ENCODE measurements around the gene ELMO1.

The ELMO1 gene

GRCh38 chr7:36957620-36958019 lies 491.0 kb downstream of the ELMO1 start:
- DNase-seq (ENCODE audit: low read depth, low spot score) = no peak

- DNase-seq (ENCODE audit: low read depth, low spot score) = no peak
These were observed 491.9 kb downstream of the ELMO1 start for GRCh38 chr7:36956814-36957213.

GRCh38 chr7:36955456-36956129 lies 493.1 kb downstream of the ELMO1 start:
- no peak for DNase-seq (ENCODE audit: low read depth, low spot score)

- DNase-seq (ENCODE audit: low read depth, low spot score) = no peak
These were observed 497.4 kb downstream of the ELMO1 start for GRCh38 chr7:36951257-36951697.

- DNase-seq (ENCODE audit: low read depth, low spot score) = no peak
These were observed 498.7 kb downstream of the ELMO1 start for GRCh38 chr7:36949711-36950600.

GRCh38 chr7:36946401-36946739 lies 502.3 kb downstream of the ELMO1 start:
- DNase-seq (ENCODE audit: low read depth, low spot score) = no peak

GRCh38 chr7:36945612-36946400 lies 502.9 kb downstream of the ELMO1 start:
- no peak for DNase-seq (ENCODE audit: low read depth, low spot score)

GRCh38 chr7:36944838-36945237 lies 503.8 kb downstream of the ELMO1 start:
- DNase-seq (ENCODE audit: low read depth, low spot score) = no peak

- no peak for DNase-seq (ENCODE audit: low read depth, low spot score)
These were observed 504.9 kb downstream of the ELMO1 start for GRCh38 chr7:36943591-36944435.

GRCh38 chr7:36942955-36943354 lies 505.7 kb downstream of the ELMO1 start:
- DNase-seq (ENCODE audit: low read depth, low spot score) = no peak

- no peak for DNase-seq (ENCODE audit: low read depth, low spot score)
These were observed 506.1 kb downstream of the ELMO1 start for GRCh38 chr7:36942541-36942940.

- no peak for DNase-seq (ENCODE audit: low read depth, low spot score)
These were observed 506.6 kb downstream of the ELMO1 start for GRCh38 chr7:36942025-36942424.

- no peak for DNase-seq (ENCODE audit: low read depth, low spot score)
These were observed 507.3 kb downstream of the ELMO1 start for GRCh38 chr7:36941359-36941758.

- DNase-seq (ENCODE audit: low read depth, low spot score) = no peak
These were observed 508.8 kb downstream of the ELMO1 start for GRCh38 chr7:36939816-36940215.

GRCh38 chr7:36937754-36938563 lies 510.7 kb downstream of the ELMO1 start:
- no peak for DNase-seq (ENCODE audit: low read depth, low spot score)

GRCh38 chr7:36931892-36932291 lies 516.8 kb downstream of the ELMO1 start:
- no peak for DNase-seq (ENCODE audit: low read depth, low spot score)

- DNase-seq (ENCODE audit: low read depth, low spot score) = no peak
These were observed 518.9 kb downstream of the ELMO1 start for GRCh38 chr7:36929791-36930190.

- DNase-seq (ENCODE audit: low read depth, low spot score) = no peak
These were observed 519.9 kb downstream of the ELMO1 start for GRCh38 chr7:36928718-36929117.

- no peak for DNase-seq (ENCODE audit: low read depth, low spot score)
These were observed 520.4 kb downstream of the ELMO1 start for GRCh38 chr7:36928311-36928710.

- DNase-seq (ENCODE audit: low read depth, low spot score) = no peak
These were observed 523.0 kb downstream of the ELMO1 start for GRCh38 chr7:36925691-36926090.

Data from ELF-1 (cell line).